H1 (cell line): Measurements from ENCODE around the gene ZNF423. TPM values are rescaled to one million over a fixed set of nuclear protein-coding genes. Genes with fewer than 3 reads are reported as not detected.
A peak's percentile ranks its signal among the peaks of the same experiment; 100 is the strongest.

Experiments used
- CTCF ChIA-PET: fragments of 300-600 bp; sonication (Branson Sonifier 250); formaldehyde crosslinking; loops from one replicate; lab custom pipeline; 2021; ENCODE audit not compliant: partially characterized antibody; lab: Charles Lee
- POLR2A ChIA-PET: fragments of 300-600 bp; sonication (Branson Sonifier 250); formaldehyde crosslinking; loops from one replicate; lab custom pipeline; 2021; ENCODE audit warnings: inconsistent platforms; ENCODE audit not compliant: partially characterized antibody; lab: Charles Lee
- DNase-seq, 2 experiments: peaks; one replicate each; pipeline versions ENCODE4 v3.0.0 to v3.0.0-alpha.2; 2010 to 2022; ENCODE audit warnings: low spot score in 2 of 2, low read depth in 1 of 2, mixed read lengths in 1 of 2
- FAIRE-seq: peaks from 2 replicates; lab custom pipeline; 2011; peaks lifted over from hg19 to GRCh38; lab: Jason Lieb, UNC
- H2AFZ ChIP-seq: 2 replicates; pipeline ENCODE4 v1.8.1; 2012; ENCODE audit warnings: low read length, inconsistent platforms
- H2AK5ac ChIP-seq: 2 replicates; pipeline ENCODE4 v1.6.1; 2013; ENCODE audit warnings: low read depth, low read length
- H2BK120ac ChIP-seq: replicated peaks from 2 replicates; pipeline ENCODE3; 2013; ENCODE audit warnings: low read depth, low read length, inconsistent platforms
- H2BK12ac ChIP-seq: 2 replicates; pipeline ENCODE4 v1.6.1; 2013; ENCODE audit warnings: low read depth, low read length
- H2BK15ac ChIP-seq: 2 replicates; pipeline ENCODE4 v1.6.1; 2013; ENCODE audit warnings: low read length
- H2BK20ac ChIP-seq: 2 replicates; pipeline ENCODE4 v1.6.1; 2013; ENCODE audit warnings: low read length
- H2BK5ac ChIP-seq: 2 replicates; pipeline ENCODE4 v1.6.1; 2013; ENCODE audit warnings: low read depth, low read length
- H3K14ac ChIP-seq: 2 replicates; pipeline ENCODE4 v1.6.1; 2013; ENCODE audit warnings: inconsistent platforms; ENCODE audit not compliant: insufficient read length
- H3K18ac ChIP-seq: 2 replicates; pipeline ENCODE4 v1.6.1; 2013; ENCODE audit warnings: low read length; ENCODE audit errors: extremely low read depth
- H3K23ac ChIP-seq: 2 replicates; pipeline ENCODE4 v1.6.1; 2013; ENCODE audit warnings: inconsistent platforms; ENCODE audit not compliant: insufficient read length
- H3K23me2 ChIP-seq: 2 replicates; pipeline ENCODE4 v1.6.1; 2013; ENCODE audit warnings: low read depth, low read length
- H3K27ac ChIP-seq: 2 replicates; pipeline ENCODE4 v1.6.1; 2011; ENCODE audit warnings: low read depth, low read length, inconsistent platforms
- H3K27me3 ChIP-seq, 4 experiments: replicated peaks in 1 of 4; 1 replicate in 1 of 4; 2 replicates in 3 of 4; pipeline versions ENCODE4 v1.6.1 to v1.8.1; 2011 to 2013; ENCODE audit warnings: low read length in 3 of 4, mild to moderate bottlenecking in 3 of 4, inconsistent platforms in 2 of 4, mixed read lengths in 2 of 4, moderate library complexity in 1 of 4; ENCODE audit not compliant: control insufficient read depth in 3 of 4, insufficient read depth in 3 of 4; ENCODE audit errors: extremely low read depth in 1 of 4
- H3K36me3 ChIP-seq, 4 experiments: 2 replicates each; pipeline versions ENCODE4 v1.6.1 to v1.8.1; 2011 to 2013; ENCODE audit warnings: mild to moderate bottlenecking in 4 of 4, low read length in 3 of 4, moderate library complexity in 2 of 4, control low read depth in 1 of 4, inconsistent platforms in 1 of 4; ENCODE audit not compliant: insufficient read depth in 4 of 4, control insufficient read depth in 2 of 4
- H3K4ac ChIP-seq: replicated peaks from 2 replicates; pipeline ENCODE3; 2013; ENCODE audit warnings: low read length, low read depth, mixed read lengths, inconsistent platforms; ENCODE audit not compliant: insufficient read length
- H3K4me1 ChIP-seq, 4 experiments: replicated peaks in 1 of 4; 1 replicate in 1 of 4; 2 replicates in 3 of 4; pipeline versions ENCODE4 v1.6.1 to v1.8.1; 2011 to 2013; ENCODE audit warnings: low read length in 3 of 4, inconsistent platforms in 2 of 4, mixed read lengths in 1 of 4; ENCODE audit not compliant: insufficient read depth in 4 of 4, control insufficient read depth in 3 of 4
- H3K4me2 ChIP-seq, 2 experiments: 2 replicates each; pipeline versions ENCODE4 v1.6.1 to v1.8.1; 2011 to 2013; ENCODE audit warnings: low read depth in 2 of 2, low read length in 2 of 2, control low read depth in 1 of 2, inconsistent platforms in 1 of 2, mild to moderate bottlenecking in 1 of 2; ENCODE audit not compliant: insufficient read depth in 1 of 2
- H3K4me3 ChIP-seq, 4 experiments: fragments of 200-600, 300-600 bp in 1 of 4; sonication (generic), shearing (Covaris generic), sonication (Bioruptor Twin) in 1 of 4; 2 replicates each; pipeline versions ENCODE4 v1.5.1 to v1.8.1; 2011 to 2016; ENCODE audit warnings: low read length in 4 of 4, low read depth in 3 of 4, control low read depth in 2 of 4, inconsistent platforms in 2 of 4, mild to moderate bottlenecking in 2 of 4, mixed read lengths in 1 of 4, moderate library complexity in 1 of 4; ENCODE audit not compliant: insufficient read depth in 2 of 4; ENCODE audit errors: extremely low read depth in 1 of 4
- H3K56ac ChIP-seq: replicated peaks from 2 replicates; pipeline ENCODE3; 2013; ENCODE audit warnings: low read depth, mild to moderate bottlenecking, mixed read lengths, low read length, inconsistent platforms; ENCODE audit not compliant: insufficient read length
- H3K79me1 ChIP-seq: 2 replicates; pipeline ENCODE4 v1.6.1; 2013; ENCODE audit warnings: low read depth, low read length, control low read depth
- H3K79me2 ChIP-seq, 2 experiments: 2 replicates each; pipeline versions ENCODE4 v1.6.1 to v1.8.1; 2012 to 2013; ENCODE audit warnings: low read length in 2 of 2, mild to moderate bottlenecking in 2 of 2, inconsistent platforms in 1 of 2; ENCODE audit not compliant: insufficient read depth in 2 of 2, control insufficient read depth in 1 of 2
- H3K9ac ChIP-seq, 4 experiments: replicated peaks in 1 of 4; 1 replicate in 1 of 4; 2 replicates in 3 of 4; pipeline versions ENCODE4 v1.6.1 to v1.8.1; 2011 to 2013; ENCODE audit warnings: low read depth in 3 of 4, low read length in 3 of 4, control low read depth in 2 of 4, mild to moderate bottlenecking in 2 of 4, moderate library complexity in 2 of 4, inconsistent platforms in 1 of 4; ENCODE audit errors: extremely low read depth in 1 of 4
- H3K9me3 ChIP-seq, 2 experiments: 2 replicates each; pipeline versions ENCODE4 v1.6.1 to v1.8.1; 2012 to 2013; ENCODE audit warnings: mild to moderate bottlenecking in 2 of 2, moderate library complexity in 2 of 2, control low read depth in 1 of 2, inconsistent platforms in 1 of 2, low read depth in 1 of 2, low read length in 1 of 2, mixed read lengths in 1 of 2; ENCODE audit not compliant: insufficient read depth in 2 of 2
- H4K20me1 ChIP-seq, 2 experiments: replicated peaks in 1 of 2; 2 replicates each; pipeline versions ENCODE3 to v1.8.1; 2011 to 2013; ENCODE audit warnings: inconsistent platforms in 2 of 2, low read length in 2 of 2, mild to moderate bottlenecking in 1 of 2; ENCODE audit not compliant: insufficient read depth in 2 of 2, control insufficient read depth in 1 of 2
- H4K5ac ChIP-seq: 2 replicates; pipeline ENCODE4 v1.6.1; 2013; ENCODE audit warnings: low read length, low read depth, mixed read lengths, inconsistent platforms; ENCODE audit not compliant: insufficient read length
- H4K8ac ChIP-seq: 2 replicates; pipeline ENCODE4 v1.8.0; 2013; ENCODE audit warnings: mild to moderate bottlenecking, moderate library complexity, low read length, inconsistent platforms; ENCODE audit not compliant: insufficient read depth; ENCODE audit errors: extremely low read depth
- H4K91ac ChIP-seq: replicated peaks from 2 replicates; pipeline ENCODE3; 2013; ENCODE audit warnings: low read length, mixed read lengths, inconsistent platforms; ENCODE audit not compliant: insufficient read length
- BRCA1 ChIP-seq: IDR thresholded peaks from 2 replicates; pipeline ENCODE4 v1.6.1; 2012; ENCODE audit warnings: low read depth, low read length, improper control_type of control experiment
- CBX5 ChIP-seq: fragments of 300-800, 300-1000 bp; sonication (generic); IDR thresholded peaks from 2 replicates; pipeline ENCODE4 v1.7.1; 2016; ENCODE audit warnings: antibody characterized with exemption, low read length, low read depth
- CHD1 ChIP-seq: IDR thresholded peaks from 2 replicates; pipeline ENCODE4 v1.6.1; 2012; ENCODE audit warnings: low read depth, low read length, improper control_type of control experiment
- JUN ChIP-seq: IDR thresholded peaks from 2 replicates; pipeline ENCODE4 v1.6.1; 2011; ENCODE audit warnings: low read depth, mild to moderate bottlenecking, improper control_type of control experiment, low read length
- SIN3A ChIP-seq, 2 experiments: IDR thresholded peaks in 1 of 2; conservative IDR thresholded peaks in 1 of 2; 2 replicates each; pipeline ENCODE4 v1.6.1; 2011 to 2012; ENCODE audit warnings: low read length in 2 of 2, improper control_type of control experiment in 1 of 2, low read depth in 1 of 2, mild to moderate bottlenecking in 1 of 2
- SIX5 ChIP-seq: IDR thresholded peaks from 2 replicates; pipeline ENCODE4 v1.6.1; 2011; ENCODE audit warnings: mild to moderate bottlenecking, low read depth, low read length
- TAF1 ChIP-seq: IDR thresholded peaks from 2 replicates; pipeline ENCODE4 v1.6.1; 2011; ENCODE audit warnings: mild to moderate bottlenecking, low read depth, low read length
- USF2 ChIP-seq: IDR thresholded peaks from 2 replicates; pipeline ENCODE4 v1.6.1; 2011; ENCODE audit warnings: low read length, improper control_type of control experiment
- ZNF274 ChIP-seq: IDR thresholded peaks from 2 replicates; pipeline ENCODE4 v1.7.0; 2012; ENCODE audit warnings: low read length, borderline replicate concordance; ENCODE audit errors: extremely low read depth
- WGBS, 2 experiments: shearing (Covaris generic) in 1 of 2; methylation state at CpG; one replicate each; pipeline versions ENCODE4 v1.1.6 to v1.1.7; 2013 to 2015; ENCODE audit warnings: low lambda C conversion rate in 2 of 2, mixed read lengths in 2 of 2, inconsistent platforms in 1 of 2, low coverage in 1 of 2, missing lambda C conversion rate in 1 of 2; ENCODE audit not compliant: insufficient replicate concordance in 2 of 2, insufficient coverage in 1 of 2, insufficient read length in 1 of 2; ENCODE audit errors: extremely low coverage in 1 of 2, missing lambda C conversion rate in 1 of 2; 5-methylcytosine and 5-hydroxymethylcytosine counted together
- polyA plus RNA-seq, 7 experiments: library from polyadenylated mRNA; depleted of rRNA in 3 of 7; stranded (reverse) in 5 of 7; unstranded in 2 of 7; fragments of >200 nt in 5 of 7; fragments of 200-250 nt in 2 of 7; gene quantifications; 1 replicate in 5 of 7; 2 replicates in 1 of 7; 4 replicates in 1 of 7; pipeline versions ENCODE4 v1.2.1 to v1.2.3, GENCODE V29; 2011 to 2013; ENCODE audit warnings: missing spikeins in 2 of 7, mixed read lengths in 2 of 7
- total RNA-seq: library from RNA; stranded (reverse); fragmentation: NEBNext Ultra II Directional; extraction: Animal tissue kit (Norgen Biotek cat#: 25700); gene quantifications from 2 replicates; pipeline ENCODE4 v1.2.1, GENCODE V29; 2021
- TF ChIP-seq, protein P1 (sequence below), 3 experiments: IDR thresholded peaks; 1 replicate in 2 of 3; 2 replicates in 1 of 3; pipeline versions ENCODE4 v1.5.1 to v1.6.1; 2011; ENCODE audit warnings: low read length in 3 of 3, mild to moderate bottlenecking in 3 of 3, inconsistent platforms in 2 of 3, low read depth in 1 of 3, moderate library complexity in 1 of 3; ENCODE audit not compliant: insufficient read depth in 1 of 3; ENCODE audit errors: control extremely low read depth in 1 of 3

The ZNF423 gene
- total and polyA plus RNA-seq, 2 of the 8 experiments (the other 6 are each of a cell fraction or from before 2014, with no cell fraction given): 38.2 to 52.3 TPM

- Histone ChIP-seq H3K9ac (no peak overlapping the region), H3K4me3 (no peak overlapping the region), H4K20me1 (peaks cover 0 to 4% of the 10 kb centered on the region in 2 experiments), H2BK20ac (no peak overlapping the region), H4K8ac (peak overlapping the region; percentile 75), H3K9me3 (peaks cover 6 to 7% of the 10 kb centered on the region in 2 experiments; a peak in 1 of 4 replicates), H3K14ac (no peak overlapping the region), H3K56ac (no peak overlapping the region), H3K23ac (no peak overlapping the region), H3K79me1 (peaks cover 13% of the 10 kb centered on the region), H3K79me2 (peaks cover 0 to 17% of the 10 kb centered on the region in 2 experiments; a peak in 1 of 4 replicates), H3K4me1 (peaks cover 3 to 11% (median 6%) of the 10 kb centered on the region in 4 experiments; a peak in 5 of 7 replicates), H2AK5ac (no peak overlapping the region), H3K4ac (no peak overlapping the region), H2BK15ac (no peak overlapping the region), H3K27me3 (no peaks in the 10 kb centered on the region), H3K36me3 (peaks cover 2 to 12% (median 4%) of the 10 kb centered on the region in 4 experiments; a peak in 5 of 8 replicates), H2BK12ac (no peak overlapping the region), H4K5ac (no peak overlapping the region), H2BK120ac (no peak overlapping the region), H4K91ac (no peak overlapping the region), H3K27ac (no peak overlapping the region), H3K4me2 (no peak overlapping the region), H2AFZ (no peak overlapping the region), H2BK5ac (0 out of 2 replicates have a peak overlapping the region, but pooled peaks have one; percentile 6), H3K23me2 (no peaks in the 10 kb centered on the region), H3K18ac (no peak overlapping the region; the same call in 1 of the 2 replicates)
- WGBS, 2 experiments: 87% methylated on average over 9 of the region's 10 CpGs; no CpG with 5 or more reads in 1 of the 2 experiments
- ChIA-PET POLR2A (no interaction called here), CTCF (interaction anchor here (0.9 to 1.9 kb wide), 6 partner anchors 9 to 90 kb away, joined by 3 to 6 read pairs (median 4); no protein-coding TSS in a partner anchor)
- FAIRE-seq: no peak
- DNase-seq: no peak
- TF ChIP-seq CBX5 (no peak), SIX5 (no peak), ZNF274 (no peak), JUN (no peak), USF2 (no peak), TAF1 (no peak), CHD1 (no peak), SIN3A (conservative IDR thresholded peaks at IDR 0.05 in 1 of 2, IDR thresholded peaks at IDR 0.05 in 1 of 2; ENCODE audit: low read depth in 1 of 2, low read length in 2 of 2) (no peak), BRCA1 (no peak)
- TF ChIP-seq, protein P1, sequence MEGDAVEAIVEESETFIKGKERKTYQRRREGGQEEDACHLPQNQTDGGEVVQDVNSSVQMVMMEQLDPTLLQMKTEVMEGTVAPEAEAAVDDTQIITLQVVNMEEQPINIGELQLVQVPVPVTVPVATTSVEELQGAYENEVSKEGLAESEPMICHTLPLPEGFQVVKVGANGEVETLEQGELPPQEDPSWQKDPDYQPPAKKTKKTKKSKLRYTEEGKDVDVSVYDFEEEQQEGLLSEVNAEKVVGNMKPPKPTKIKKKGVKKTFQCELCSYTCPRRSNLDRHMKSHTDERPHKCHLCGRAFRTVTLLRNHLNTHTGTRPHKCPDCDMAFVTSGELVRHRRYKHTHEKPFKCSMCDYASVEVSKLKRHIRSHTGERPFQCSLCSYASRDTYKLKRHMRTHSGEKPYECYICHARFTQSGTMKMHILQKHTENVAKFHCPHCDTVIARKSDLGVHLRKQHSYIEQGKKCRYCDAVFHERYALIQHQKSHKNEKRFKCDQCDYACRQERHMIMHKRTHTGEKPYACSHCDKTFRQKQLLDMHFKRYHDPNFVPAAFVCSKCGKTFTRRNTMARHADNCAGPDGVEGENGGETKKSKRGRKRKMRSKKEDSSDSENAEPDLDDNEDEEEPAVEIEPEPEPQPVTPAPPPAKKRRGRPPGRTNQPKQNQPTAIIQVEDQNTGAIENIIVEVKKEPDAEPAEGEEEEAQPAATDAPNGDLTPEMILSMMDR (IDR thresholded peaks at IDR 0.05; ENCODE audit: control extremely low read depth in 1 of 3, insufficient read depth in 1 of 3, low read depth in 1 of 3, low read length in 3 of 3): no peak
Observed at GRCh38 chr16:49734331-49734730, 121.6 kb downstream of the ZNF423 start.
